Measurements from ENCODE around the gene TMEM140.
A peak's percentile ranks its signal among the peaks of the same experiment; 100 is the strongest.
"Not testable (repeated sequence)": the region's sequence is repeated elsewhere in the genome, so short reads cannot be mapped to it uniquely, and the experiment has no call there.

The TMEM140 gene

DNA sequence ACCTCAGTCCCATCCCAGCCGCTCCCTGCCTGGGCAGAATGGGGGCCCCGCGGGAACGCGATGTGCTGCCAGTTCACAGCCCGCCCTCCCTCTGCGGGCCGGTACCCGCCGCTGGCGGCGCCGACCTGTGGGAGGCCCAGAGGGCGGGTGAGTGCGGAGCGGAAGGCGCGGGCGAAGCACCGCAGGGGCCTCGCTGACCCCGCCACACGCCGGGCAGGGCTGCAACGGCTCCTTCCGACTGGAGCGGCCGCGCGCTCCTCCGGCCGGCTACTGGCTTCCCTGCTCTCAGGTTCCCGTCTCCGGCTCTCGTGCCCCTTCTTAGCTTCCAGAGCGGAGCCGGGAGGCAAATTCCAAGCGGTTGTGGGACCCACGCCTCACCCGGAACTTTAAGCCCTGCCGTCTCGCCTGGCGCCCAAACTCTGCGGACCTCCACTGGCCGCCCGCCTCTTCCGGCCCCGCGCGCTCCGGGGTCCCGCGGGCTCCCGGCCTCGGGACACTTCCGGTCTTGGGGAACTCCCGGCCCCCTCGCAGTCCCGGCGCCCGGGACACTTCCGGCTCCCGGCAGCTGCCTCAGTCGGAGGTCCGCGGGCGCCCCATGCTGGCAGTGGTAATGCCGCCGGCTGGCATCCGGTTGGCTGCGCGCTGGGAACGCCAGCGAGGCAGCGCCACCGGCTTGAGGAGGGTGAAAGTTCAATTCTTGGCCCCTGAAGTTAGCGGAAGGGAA, 22.6 kb downstream of the TMEM140 start, which contains the start of gene CYREN:
TSS of gene CYREN (minus strand) at position 434 of the 724 bp plus-strand sequence. CDS start 1,785 bp downstream, outside the sequence.
- peak within 1 kb of the TSS; percentile 77 to 86 for H3K4me3 ChIP-seq (ENCODE audit: low read depth in 1 of 2, low read length in 1 of 2)
- H3K9me3 ChIP-seq, result no peaks in the 10 kb centered on the region
- no peaks in the 10 kb centered on the region for H3K27me3 ChIP-seq
- H3K27ac ChIP-seq, result peak within 1 kb of the TSS; percentile 93
- TF ChIP-seq CTCF (IDR thresholded peaks at IDR 0.05), result peak; percentile 72
- H3K4me1 ChIP-seq (ENCODE audit: control insufficient read depth in 1 of 2, insufficient read depth in 1 of 2, low read depth in 1 of 2, low read length in 1 of 2), result peaks cover 59 to 66% of the 10 kb centered on the region in 2 experiments
- H3K36me3 ChIP-seq, result peaks cover 31% of the 10 kb centered on the region

- peak overlapping the region; percentile 77 to 86 for H3K4me3 ChIP-seq (ENCODE audit: low read depth in 1 of 2, low read length in 1 of 2)
- not testable (repeated sequence) for H3K27me3 ChIP-seq
Observed at GRCh38 chr7:135170998-135171481, 23.2 kb downstream of the TMEM140 start.

DNA sequence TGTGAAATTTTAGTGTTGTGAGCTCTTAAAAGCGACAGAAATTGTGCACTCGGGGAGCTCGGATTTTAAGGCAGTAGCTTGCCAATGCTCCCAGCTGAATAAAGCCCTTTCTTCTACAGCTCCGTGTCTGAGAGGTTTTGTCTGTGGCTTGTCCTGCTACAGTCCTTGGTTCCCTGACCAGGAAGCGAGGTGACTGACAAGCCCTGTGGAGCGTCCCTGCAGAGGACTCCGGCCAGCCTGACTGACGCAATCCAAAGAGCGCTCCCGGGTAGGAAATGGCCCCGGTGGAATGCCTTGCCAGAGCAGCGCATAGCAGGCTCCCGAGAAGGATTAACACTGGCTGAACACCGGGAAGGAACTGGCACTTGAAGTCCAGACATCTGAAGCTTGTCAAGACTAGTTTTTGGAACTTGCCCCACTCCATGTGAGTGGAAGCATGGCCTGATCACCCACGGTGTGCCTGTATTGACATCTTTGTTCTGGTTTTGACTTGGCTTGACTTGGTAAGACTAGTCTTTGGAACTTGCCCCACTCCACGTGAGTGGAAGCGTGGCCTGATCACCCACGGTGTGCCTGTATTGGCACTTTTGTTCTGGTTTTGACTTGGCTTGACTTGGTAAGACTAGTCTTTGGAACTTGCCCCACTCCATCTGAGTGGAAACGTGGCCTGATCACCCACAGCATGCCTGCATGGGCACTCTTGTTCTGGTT, 23.9 kb downstream of the TMEM140 start:
- H3K27me3 ChIP-seq, H3K9me3 ChIP-seq: not testable (repeated sequence)
- peak overlapping the region in 1 of 2 experiments; percentile 86 for H3K4me3 ChIP-seq (ENCODE audit: low read depth in 1 of 2, low read length in 1 of 2)
- H3K36me3 ChIP-seq, result peaks cover 18% of the 10 kb centered on the region
- peak overlapping the region; percentile 93 for H3K27ac ChIP-seq
- H3K4me1 ChIP-seq (ENCODE audit: control insufficient read depth in 1 of 2, insufficient read depth in 1 of 2, low read depth in 1 of 2, low read length in 1 of 2), result peaks cover 46 to 53% of the 10 kb centered on the region in 2 experiments

More at GRCh38 chr7:135170998-135171481, 23.2 kb downstream of the TMEM140 start:
- H3K9me3 ChIP-seq, result not testable (repeated sequence)
- Histone ChIP-seq H3K4me1 (ENCODE audit: control insufficient read depth in 1 of 2, insufficient read depth in 1 of 2, low read depth in 1 of 2, low read length in 1 of 2) (peaks cover 53 to 60% of the 10 kb centered on the region in 2 experiments), H3K27ac (peak overlapping the region; percentile 93), H3K36me3 (peaks cover 25% of the 10 kb centered on the region)

- H3K4me1 ChIP-seq (ENCODE audit: control insufficient read depth in 1 of 2, insufficient read depth in 1 of 2, low read depth in 1 of 2, low read length in 1 of 2), result peaks cover 25 to 31% of the 10 kb centered on the region in 2 experiments
- H3K36me3 ChIP-seq; H3K4me3 ChIP-seq (ENCODE audit: low read depth in 1 of 2, low read length in 1 of 2); H3K27ac ChIP-seq; H3K9me3 ChIP-seq; H3K27me3 ChIP-seq: not testable (repeated sequence)
Observed at GRCh38 chr7:135173916-135174315, 26.0 kb downstream of the TMEM140 start.

- TF ChIP-seq CTCF (IDR thresholded peaks at IDR 0.05), result no peak
- no peak overlapping the region for H3K4me3 ChIP-seq (ENCODE audit: low read depth in 1 of 2, low read length in 1 of 2)
- no peaks in the 10 kb centered on the region for H3K36me3 ChIP-seq
- peaks cover 15 to 21% of the 10 kb centered on the region in 2 experiments for H3K4me1 ChIP-seq (ENCODE audit: control insufficient read depth in 1 of 2, insufficient read depth in 1 of 2, low read depth in 1 of 2, low read length in 1 of 2)
- no peak overlapping the region for H3K27ac ChIP-seq
- H3K27me3 ChIP-seq, result no peaks in the 10 kb centered on the region
- H3K9me3 ChIP-seq, result peaks cover 5% of the 10 kb centered on the region
Observed at GRCh38 chr7:135174941-135175340, 27.1 kb downstream of the TMEM140 start.

DNA sequence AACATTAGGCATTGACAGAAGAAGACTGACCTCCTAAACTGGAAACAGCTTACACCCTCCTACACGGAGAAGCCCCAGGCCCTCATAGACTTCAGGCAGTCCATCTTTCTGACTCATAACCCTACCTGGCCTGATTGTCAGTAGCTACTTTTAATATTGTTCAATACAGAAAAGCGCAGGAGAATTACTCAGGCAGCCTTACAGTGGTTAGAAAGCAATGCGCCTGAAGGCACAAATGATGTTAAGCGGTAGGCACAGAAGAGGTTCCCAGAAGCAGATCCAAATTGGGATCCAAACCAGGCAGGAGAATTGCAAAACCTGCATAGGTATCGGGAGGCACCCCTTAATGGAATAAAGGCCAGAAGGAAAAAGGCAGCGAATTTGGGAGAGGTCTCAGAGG, 28.1 kb downstream of the TMEM140 start:
- no peak for TF ChIP-seq CTCF (IDR thresholded peaks at IDR 0.05)

More for the DNA sequence above, 28.1 kb downstream of the TMEM140 start:
- H3K27me3 ChIP-seq, result no peaks in the 10 kb centered on the region
- peaks cover 8% of the 10 kb centered on the region for H3K9me3 ChIP-seq
- peaks cover 9 to 11% of the 10 kb centered on the region in 2 experiments for H3K4me1 ChIP-seq (ENCODE audit: control insufficient read depth in 1 of 2, insufficient read depth in 1 of 2, low read depth in 1 of 2, low read length in 1 of 2)
- no peak overlapping the region for H3K4me3 ChIP-seq (ENCODE audit: low read depth in 1 of 2, low read length in 1 of 2)
- H3K27ac ChIP-seq, result no peak overlapping the region
- no peaks in the 10 kb centered on the region for H3K36me3 ChIP-seq

All from neutrophil (primary cell).